NCI-H2196 (cell line): ENCODE measurements around the gene FEM1A.
"Not testable (repeated sequence)": the region's sequence is repeated elsewhere in the genome, so short reads cannot be mapped to it uniquely, and the experiment has no call there.

Experiments
- DNase-seq: peaks from one replicate; lab custom pipeline; 2025; ENCODE audit not compliant: unreplicated experiment; lab: John Stamatoyannopoulos, UW

The FEM1A gene

GRCh38 chr19:4811328-4812131 is 20.0 kb downstream of the FEM1A start:
- DNase-seq = peak; percentile 70

DNA sequence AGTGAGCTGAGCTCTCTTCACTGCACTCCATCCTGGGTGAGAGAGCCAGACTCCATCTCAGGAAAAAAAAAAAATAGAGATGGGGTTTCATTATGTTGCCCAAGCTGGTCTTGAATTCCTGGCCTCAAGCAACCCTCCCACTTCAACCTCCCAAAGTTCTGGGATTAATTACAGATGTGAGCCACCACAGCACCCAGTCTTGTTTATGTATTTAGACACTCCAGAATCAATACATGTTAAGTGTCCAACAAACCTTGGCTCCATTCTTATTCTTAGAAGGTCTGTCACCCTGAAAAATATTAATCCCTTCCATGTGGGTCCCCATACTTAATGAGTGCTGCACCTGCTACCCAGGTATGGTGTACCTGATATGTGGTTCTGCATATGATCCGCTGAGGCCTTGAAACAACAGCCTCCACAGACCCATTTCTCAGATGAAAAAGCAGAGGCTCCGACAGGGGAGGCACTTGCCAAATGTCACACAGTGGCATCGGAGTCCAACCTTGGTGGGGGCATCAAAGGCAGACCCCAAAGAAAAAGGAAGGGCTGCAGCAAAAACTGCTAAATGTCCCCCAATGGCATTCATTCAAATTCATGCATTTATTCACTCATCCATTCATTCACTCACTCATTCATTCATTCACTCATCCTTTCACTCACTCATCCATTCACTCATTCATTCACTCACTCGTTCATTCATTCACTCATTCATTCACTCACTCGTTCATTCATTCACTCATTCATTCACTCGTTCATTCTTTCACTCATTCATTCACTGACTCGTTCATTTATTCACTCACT is 23.3 kb downstream of the FEM1A start:
- no peak for DNase-seq

DNA sequence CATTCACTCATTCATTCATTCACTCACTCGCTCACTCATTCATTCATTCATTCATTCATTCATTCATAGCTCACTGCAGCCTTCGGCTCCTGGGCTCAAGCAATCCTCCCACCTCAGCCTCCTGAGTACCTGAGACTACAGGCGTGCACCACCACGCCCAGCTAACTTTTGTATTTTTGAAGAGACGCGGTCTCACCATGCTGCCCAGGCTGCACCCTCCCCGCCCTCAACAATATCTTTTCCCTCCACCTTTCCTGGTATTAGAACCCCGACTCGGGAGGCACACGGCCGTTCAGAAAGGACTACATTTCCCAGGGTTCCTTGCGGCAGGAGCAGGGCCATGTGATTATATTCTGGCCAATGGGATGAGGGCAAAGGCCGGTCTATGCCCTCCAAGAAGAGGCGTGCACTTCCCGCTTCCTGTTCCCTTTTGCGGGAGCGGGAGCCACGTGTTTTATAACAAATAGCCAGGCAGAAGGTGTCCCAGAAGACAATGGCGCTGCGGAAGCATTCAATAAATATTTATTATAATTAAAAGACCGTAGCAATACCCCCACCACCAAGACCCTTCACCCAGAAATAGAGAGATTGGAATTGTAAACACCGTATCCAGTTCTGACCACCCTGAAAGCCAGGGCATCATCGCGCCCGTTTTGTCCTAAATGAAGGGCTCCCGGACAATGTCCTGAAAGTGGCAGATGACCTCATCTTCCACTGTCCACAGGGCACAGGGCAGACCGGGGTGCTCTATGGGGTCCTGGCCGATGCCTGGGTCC is 24.1 kb downstream of the FEM1A start:
- peak; percentile 96 for DNase-seq

GRCh38 chr19:4816202-4816949 is 24.8 kb downstream of the FEM1A start:
- peak; percentile 89 for DNase-seq

DNA sequence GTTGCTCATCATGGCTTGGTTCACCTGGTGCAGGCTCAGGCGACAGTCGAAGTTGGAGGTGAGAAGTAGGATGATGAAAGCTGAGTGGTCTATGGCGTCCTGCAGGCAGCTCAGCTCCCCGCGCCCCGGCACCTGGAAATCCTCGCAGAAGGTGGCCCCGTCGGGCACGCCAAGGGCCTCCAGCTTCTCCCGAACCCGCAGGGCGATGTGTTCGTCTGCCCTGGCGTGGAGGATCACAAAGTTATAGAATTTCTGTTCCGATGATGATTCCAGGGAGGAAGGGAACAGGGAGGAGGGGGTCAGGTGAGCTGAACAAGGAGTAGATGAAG is 25.4 kb downstream of the FEM1A start:
- no peak for DNase-seq

DNA sequence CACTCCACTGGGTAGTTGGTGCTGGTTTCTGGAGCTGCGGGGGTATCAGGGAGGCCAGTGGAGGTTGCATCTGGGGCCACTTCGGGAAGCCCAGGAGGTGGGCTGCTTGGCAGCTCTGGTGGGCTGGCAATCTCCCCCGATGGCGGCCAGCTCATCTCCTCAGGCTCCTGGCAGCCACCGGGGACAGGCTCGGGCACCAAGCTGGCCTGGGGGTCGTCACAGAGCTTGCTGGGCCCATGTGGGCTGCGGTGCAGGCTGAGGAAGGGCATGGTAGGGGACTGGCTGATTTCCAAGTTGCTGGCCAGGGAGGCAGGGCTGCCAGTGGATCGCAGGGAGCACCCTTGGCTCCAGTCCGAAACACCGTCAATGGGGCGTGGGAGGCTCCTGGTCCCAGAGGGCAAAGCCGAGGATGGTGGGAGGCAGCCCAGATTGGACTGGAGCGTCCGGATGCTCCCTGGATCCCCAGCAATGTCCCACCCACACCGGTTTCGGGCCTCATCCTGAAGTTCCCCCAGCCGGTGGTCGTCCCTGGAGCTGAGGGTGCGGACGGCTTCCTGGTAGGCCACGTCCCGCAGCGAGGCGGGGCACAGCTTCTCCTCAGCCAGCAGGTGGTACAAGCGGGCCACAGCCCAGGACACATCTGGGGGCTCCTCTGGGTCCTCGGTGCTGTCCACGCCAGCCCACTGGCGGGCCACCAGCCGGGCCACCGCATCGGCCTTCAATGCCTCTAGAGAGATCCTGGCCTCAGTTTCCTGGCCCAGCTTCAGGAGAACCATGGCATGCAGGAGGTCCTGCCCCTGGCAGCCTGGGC is 26.1 kb downstream of the FEM1A start:
- no peak for DNase-seq

- no peak for DNase-seq
These were observed 29.7 kb downstream of the FEM1A start for GRCh38 chr19:4821265-4821664.

DNA sequence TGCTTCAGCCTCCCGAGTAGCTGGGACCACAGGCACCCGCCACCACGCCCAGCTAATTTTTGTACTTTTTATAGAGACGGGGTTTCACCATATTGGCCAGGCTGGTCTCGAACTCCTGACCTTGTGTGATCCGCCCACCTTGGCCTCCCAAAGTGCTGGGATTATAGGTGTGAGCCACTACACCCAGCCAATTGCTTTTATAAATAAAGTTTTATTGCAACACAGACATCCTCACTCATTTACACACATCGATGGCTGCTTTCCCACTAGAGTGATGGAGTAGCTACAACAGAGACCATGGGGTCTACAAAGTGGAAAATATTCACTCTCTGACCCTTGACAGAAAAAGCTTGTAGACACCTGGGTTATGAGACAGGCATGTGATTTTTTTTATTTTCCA is 30.8 kb downstream of the FEM1A start:
- not testable (repeated sequence) for DNase-seq

- DNase-seq = no peak
These were observed 32.0 kb downstream of the FEM1A start for GRCh38 chr19:4823577-4823976.

DNA sequence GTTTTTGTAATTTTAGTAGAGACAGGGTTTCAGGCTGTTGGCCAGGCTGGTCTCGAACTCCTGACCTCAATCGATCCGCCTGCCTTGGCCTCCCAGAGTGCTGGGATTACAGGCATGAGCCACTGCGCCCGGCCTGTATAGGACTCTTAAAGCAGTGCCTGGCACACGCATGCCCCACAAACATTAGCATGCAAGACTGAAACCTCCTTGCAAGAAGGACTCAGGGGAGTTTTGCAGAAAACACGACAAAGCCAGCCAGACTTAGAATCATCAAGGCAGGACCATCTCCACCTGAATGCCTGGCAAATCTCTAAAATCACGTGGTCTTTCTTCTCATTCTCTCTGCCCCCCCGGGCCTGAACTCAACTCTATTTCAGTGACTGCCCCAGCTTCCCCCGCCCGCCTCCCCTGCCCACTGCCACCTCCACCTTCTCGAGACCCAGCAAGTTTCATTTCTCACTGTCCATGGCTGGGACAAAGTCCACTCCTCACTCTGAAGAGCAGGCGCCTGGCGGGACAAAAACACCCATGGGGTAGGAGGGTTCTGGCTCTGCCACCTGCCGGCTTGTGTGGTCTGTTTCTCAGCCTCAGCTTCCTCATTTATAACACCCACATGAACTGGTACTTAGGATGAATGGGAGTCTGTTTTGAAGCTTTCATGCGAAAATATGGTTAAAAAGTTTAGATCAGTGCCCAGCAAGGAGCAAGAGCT is 37.6 kb downstream of the FEM1A start:
- DNase-seq = no peak

GRCh38 chr19:4830332-4830731 is 38.8 kb downstream of the FEM1A start:
- no peak for DNase-seq

DNA sequence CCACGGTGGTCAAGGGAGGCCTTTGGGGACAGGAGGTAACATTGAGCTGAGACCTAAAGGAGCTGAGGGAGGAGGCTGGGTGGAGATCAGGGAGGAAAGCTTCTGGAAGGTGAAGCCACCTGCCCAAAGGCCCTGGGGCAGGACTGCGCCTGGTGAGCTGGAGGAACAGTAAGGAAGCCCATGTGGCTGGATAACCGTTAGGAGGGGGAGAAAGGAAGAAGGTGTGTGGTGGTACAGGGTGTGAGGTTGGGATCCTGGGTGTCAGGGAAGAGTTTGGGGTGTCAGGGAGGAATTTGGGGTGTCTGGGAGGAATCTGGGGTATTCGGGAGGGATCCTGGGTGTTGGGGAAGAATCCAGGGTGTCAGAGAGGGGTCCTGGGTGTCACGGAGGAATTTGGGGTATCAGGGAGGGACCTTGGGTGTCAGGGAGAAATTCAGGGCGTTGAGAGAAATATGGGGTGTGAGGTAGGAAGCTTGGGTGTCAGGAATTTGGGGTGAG is 39.3 kb downstream of the FEM1A start:
- DNase-seq = no peak

DNA sequence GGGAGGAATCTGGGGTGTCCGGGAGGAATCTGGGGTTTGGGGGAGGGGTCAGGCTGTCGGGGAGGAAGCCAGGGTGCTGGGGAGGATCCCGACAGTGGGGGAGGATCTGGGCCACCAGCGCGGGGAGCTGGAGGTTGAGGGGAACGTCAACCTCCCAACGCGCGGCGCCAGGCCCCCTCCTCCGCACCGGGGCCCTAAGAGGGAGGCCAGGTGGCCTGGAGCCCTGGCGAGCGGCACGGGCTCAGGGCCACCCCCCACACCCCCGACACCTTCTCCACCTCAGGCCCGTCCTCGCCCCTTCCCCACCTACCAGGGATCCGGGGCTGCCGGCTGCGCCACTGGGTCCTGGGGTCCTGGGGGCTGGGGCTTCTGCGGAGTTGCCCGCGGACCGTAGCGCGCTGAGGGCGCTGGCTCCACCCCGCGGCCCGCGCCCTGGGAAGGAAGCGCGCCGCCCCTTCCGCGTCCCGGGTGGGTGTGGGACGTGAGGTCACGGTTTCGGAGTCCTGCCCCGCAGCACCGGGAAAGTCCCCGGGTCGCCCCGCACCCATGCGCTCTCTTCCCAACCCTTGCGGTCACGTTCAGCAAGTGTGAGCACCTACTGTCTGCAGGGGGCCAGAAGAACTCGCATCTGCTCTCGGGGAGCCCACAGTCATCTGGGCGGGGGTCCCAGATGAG is 39.9 kb downstream of the FEM1A start, which contains the start of gene TICAM1:
TICAM1 (minus strand) TSS at position 409 of the 675 bp plus-strand sequence. CDS start 13,335 bp downstream, outside the sequence.
- DNase-seq = peak; percentile 20

GRCh38 chr19:4831979-4832340 is 40.4 kb downstream of the FEM1A start:
- not testable (repeated sequence) for DNase-seq

- DNase-seq = no peak
These were observed 41.2 kb downstream of the FEM1A start for GRCh38 chr19:4832776-4833175.

DNA sequence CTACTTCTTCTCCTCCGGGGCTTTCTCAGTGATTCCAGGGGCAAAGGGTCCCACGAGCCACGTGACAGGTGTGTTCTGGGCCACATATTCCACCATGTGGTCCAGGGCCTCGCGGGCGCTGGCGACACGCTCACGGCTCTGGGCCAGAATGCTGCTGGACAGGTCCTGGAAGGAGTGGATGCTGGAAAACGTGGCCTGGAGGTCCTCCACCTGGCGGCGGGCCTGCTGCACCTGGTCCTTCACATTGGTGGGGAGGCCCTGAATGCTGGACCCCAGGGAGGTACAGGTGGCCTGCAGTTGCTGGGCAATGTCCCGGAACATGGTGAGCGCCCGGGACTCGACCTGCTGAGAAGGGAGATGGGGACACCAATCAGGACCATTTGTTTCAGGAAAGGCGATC is 47.7 kb downstream of the FEM1A start:
- DNase-seq = no peak

DNA sequence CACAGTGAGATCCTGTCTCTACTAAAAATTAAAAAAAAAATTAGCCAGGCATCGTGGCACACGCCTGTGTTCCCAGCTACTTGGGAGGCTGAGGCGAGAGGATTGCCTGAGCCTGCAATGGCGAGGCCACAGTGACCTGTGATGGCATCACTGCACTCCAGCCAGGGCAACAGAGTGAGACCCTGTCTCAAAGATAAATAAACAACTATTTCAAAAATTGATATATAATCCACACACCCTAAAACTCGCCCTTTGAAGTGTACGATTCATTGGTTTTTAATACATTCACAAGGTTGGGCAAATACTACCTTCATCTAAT is 52.1 kb downstream of the FEM1A start:
- no peak for DNase-seq

- DNase-seq = no peak
These were observed 53.0 kb downstream of the FEM1A start for GRCh38 chr19:4844348-4845179.
